T-helper 2 cell treated with Interferon-gamma antibody and Interleukin-4, amounts not matched to agents 5 μg/mL and 100 μg/mL, for 36 hours (primary cell): ENCODE measurements around the gene NPAS3.

Experiments used
- DNase-seq: peaks from one replicate; pipeline ENCODE4 v3.0.0; 2021; ENCODE audit warnings: low spot score
- H3K27ac Mint-ChIP-seq: one replicate; pipeline ENCODE4 v1.8.0; 2021; ENCODE audit warnings: mild to moderate bottlenecking, mixed read lengths
- H3K27me3 Mint-ChIP-seq: one replicate; pipeline ENCODE4 v1.8.0; 2021; ENCODE audit warnings: low read depth, mixed read lengths
- H3K36me3 Mint-ChIP-seq: one replicate; pipeline ENCODE4 v1.8.0; 2021; ENCODE audit warnings: low read depth, mixed read lengths
- H3K4me1 Mint-ChIP-seq: one replicate; pipeline ENCODE4 v1.8.0; 2021; ENCODE audit warnings: low read depth, mixed read lengths
- H3K4me3 Mint-ChIP-seq: one replicate; pipeline ENCODE4 v1.8.0; 2022; ENCODE audit warnings: mild to moderate bottlenecking, moderate library complexity, mixed read lengths
- H3K9me3 Mint-ChIP-seq: one replicate; pipeline ENCODE4 v1.8.0; 2021; ENCODE audit warnings: mixed read lengths

The NPAS3 gene

DNA sequence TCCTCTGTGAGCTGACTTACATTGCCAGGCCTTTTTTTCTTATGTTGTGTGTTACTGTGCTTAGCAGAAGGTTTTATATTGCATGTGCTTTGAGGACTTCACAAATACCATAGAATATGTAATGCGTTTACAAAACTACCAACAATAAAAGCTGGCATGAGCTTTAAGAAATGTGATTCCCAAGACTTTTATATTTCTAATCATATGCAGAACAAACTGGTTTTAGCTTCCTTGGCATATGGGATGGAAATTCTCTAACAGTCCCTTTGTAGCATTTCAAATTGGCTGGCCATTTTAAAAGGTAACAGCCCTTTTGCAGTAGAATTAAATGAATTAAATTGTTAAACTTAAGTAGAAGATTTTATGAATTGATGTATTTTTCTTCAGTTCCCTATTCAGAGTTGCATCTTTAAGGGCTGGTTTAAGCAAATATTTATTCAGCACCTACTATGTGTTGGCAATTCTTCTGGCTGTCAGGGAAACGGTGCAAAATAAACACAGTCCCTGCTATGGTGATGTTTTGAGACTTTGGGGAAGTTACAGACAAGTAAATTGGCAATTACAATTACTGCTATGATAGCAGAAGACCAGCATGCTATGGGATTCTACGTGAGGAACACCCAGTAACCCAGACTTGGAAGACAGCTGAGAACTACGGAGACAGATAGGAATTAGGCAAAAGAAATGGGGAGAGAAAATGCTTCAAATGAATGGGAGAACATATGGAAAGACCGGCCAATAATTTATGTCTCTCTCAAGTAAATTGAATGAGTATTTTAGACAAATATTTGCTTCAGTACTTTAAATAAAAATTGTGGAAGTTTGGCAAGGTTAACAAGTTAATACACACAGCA is 565.8 kb downstream of the NPAS3 start:
- H3K27me3 Mint-ChIP-seq: no peaks in the 10 kb centered on the region
- no peaks in the 10 kb centered on the region for H3K36me3 Mint-ChIP-seq
- no peak overlapping the region for H3K4me3 Mint-ChIP-seq
- no peaks in the 10 kb centered on the region for H3K4me1 Mint-ChIP-seq
- H3K27ac Mint-ChIP-seq: no peak overlapping the region
- H3K9me3 Mint-ChIP-seq: peaks cover 3% of the 10 kb centered on the region
- DNase-seq: no peak

DNA sequence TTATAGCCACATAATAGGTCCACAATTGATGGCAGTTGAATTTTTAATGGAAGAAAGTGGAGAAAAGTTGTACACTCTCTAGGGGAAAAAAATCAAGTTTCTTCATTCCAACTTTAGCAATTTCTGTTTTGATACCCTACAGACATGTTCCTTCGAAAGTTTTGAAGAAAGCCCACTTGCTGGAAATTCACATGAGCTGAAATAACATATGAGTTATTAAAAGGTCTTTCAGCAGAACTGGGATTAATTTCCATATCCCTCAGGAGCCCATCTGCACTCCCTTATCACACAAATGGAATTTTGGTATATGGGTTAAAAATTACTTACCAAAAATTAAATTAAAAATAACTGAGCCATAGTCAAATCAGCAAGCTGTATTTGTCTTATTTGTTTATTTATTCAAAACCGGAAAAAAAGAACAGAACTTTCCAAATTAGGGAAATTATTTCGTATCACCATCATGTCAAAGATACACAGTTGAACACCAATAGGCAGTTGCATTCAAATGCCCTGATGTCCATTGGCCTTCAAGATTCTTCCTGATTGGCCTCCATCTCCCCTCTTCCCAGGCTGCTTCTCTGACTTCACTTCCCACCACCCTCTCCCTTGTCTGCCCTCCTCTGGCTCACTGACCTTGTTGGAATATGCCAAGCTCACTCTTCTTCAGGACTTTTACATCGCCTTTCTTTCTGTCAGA is 566.7 kb downstream of the NPAS3 start:
- no peak overlapping the region for H3K27ac Mint-ChIP-seq
- H3K4me3 Mint-ChIP-seq: no peak overlapping the region
- H3K4me1 Mint-ChIP-seq: no peaks in the 10 kb centered on the region
- no peaks in the 10 kb centered on the region for H3K36me3 Mint-ChIP-seq
- DNase-seq: no peak
- no peaks in the 10 kb centered on the region for H3K27me3 Mint-ChIP-seq
- H3K9me3 Mint-ChIP-seq: peaks cover 3% of the 10 kb centered on the region

DNA sequence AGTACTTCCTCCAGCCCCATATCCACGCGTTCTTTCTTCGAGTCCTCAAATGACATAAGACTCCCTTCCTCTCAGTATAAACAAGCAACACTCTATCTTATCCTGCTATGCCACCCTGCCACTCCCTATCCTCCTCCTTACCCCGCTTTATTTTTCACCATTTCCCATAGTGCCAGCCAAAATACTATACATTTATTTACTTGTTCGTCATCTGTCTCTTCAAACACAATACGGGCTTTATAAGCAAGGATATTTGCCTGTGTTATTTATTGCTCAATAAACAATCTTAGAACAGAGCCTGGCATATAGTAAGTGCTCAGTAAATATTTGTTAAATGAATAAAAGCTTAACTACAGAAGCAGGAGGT is 567.3 kb downstream of the NPAS3 start:
- peaks cover 3% of the 10 kb centered on the region for H3K9me3 Mint-ChIP-seq

DNA sequence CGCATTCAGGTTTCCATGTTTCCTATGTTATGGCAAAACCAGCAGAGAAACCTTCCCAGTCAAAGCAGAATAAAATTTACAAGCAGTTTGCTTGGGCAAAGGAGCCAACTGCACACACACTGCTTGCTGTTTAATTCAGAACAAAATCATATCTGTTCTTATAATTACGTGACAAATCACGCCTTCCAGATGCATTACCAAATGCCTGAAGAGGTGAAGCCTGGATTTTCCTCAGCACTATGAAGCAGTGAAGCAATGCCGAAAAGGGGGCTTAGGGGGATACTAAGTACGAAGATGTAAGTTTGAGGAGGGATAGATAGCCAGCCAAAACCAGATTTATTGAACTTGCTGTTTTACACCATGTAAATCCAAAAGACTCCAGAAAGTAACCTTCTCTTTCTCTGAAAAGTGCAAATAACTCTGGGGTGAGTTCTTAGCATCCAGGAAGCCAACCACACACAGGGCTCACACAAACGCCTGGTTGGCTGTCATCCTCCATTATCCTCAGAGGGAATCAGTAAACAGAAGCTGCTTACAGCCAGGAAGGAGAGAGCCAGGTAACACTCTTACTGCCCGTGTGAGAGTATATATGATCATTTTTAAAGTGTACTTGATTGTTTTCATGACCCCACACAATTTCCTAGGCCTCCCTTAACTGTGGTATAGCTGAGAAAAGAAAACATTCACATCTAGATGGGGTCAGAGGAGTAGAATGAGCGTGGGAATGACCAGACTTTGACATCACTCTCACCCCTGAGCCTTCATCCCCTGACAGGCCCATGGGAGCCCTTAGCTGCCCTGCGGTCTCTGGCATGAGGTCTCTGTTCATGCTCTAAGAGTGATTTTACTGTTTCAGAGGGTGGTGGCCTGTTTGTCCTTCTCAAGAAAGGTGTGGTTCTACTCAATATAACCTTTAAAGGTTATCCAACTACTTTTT is 569.7 kb downstream of the NPAS3 start:
- H3K27ac Mint-ChIP-seq: no peak overlapping the region
- DNase-seq: no peak
- no peaks in the 10 kb centered on the region for H3K36me3 Mint-ChIP-seq
- no peaks in the 10 kb centered on the region for H3K27me3 Mint-ChIP-seq
- peaks cover 3% of the 10 kb centered on the region for H3K9me3 Mint-ChIP-seq
- H3K4me3 Mint-ChIP-seq: no peak overlapping the region
- H3K4me1 Mint-ChIP-seq: no peaks in the 10 kb centered on the region

More for the DNA sequence above, 567.3 kb downstream of the NPAS3 start:
- Mint-ChIP-seq H3K36me3 (no peaks in the 10 kb centered on the region), H3K27me3 (no peaks in the 10 kb centered on the region), H3K4me3 (no peak overlapping the region), H3K4me1 (no peaks in the 10 kb centered on the region), H3K27ac (no peak overlapping the region)
- DNase-seq: no peak

DNA sequence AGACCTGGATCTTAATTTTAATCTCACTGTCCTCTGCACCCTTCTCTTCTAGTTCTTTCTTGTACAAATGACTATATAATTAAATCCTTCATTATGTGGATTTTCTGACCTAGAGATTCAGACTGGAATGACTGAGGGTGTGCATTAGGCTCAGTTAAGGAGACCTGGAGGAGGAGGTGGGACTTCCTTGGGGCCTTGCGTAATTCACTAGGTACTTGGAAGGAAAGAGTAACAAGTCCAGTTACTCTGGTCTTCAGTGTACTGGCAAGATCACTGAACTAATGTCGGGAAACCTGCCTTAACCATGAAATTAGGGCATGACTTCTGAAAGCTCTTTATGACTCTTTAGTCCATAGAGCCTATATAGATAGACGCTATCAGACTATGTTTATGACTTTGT is 570.8 kb downstream of the NPAS3 start:
- DNase-seq: no peak
- H3K4me1 Mint-ChIP-seq: no peaks in the 10 kb centered on the region
- H3K9me3 Mint-ChIP-seq: peaks cover 3% of the 10 kb centered on the region
- no peak overlapping the region for H3K4me3 Mint-ChIP-seq
- no peak overlapping the region for H3K27ac Mint-ChIP-seq
- no peaks in the 10 kb centered on the region for H3K36me3 Mint-ChIP-seq
- H3K27me3 Mint-ChIP-seq: no peaks in the 10 kb centered on the region

DNA sequence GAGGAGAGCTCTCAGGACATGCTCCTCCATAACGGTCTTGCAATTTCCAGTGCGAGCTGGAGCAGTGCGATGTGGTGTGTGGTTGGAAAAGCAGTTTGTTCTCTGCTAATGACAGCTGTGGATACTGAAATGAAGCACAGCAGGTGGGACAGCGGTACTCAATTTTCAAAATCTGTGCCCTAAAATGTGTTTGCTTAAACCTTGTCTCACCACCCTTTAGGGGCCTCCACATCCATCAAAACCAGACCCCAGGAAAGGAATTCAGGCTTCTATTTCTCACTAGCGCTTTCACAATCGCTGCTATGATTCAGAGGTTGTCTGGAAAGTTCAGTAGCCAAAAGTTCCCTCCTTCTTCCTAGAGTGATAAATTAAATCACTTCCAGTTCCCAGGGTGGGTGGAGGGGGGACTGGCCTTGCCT is 571.4 kb downstream of the NPAS3 start:
- H3K27me3 Mint-ChIP-seq: no peaks in the 10 kb centered on the region
- DNase-seq: no peak
- no peak overlapping the region for H3K27ac Mint-ChIP-seq
- H3K36me3 Mint-ChIP-seq: no peaks in the 10 kb centered on the region
- H3K4me1 Mint-ChIP-seq: no peaks in the 10 kb centered on the region
- no peak overlapping the region for H3K4me3 Mint-ChIP-seq
- no peaks in the 10 kb centered on the region for H3K9me3 Mint-ChIP-seq

DNA sequence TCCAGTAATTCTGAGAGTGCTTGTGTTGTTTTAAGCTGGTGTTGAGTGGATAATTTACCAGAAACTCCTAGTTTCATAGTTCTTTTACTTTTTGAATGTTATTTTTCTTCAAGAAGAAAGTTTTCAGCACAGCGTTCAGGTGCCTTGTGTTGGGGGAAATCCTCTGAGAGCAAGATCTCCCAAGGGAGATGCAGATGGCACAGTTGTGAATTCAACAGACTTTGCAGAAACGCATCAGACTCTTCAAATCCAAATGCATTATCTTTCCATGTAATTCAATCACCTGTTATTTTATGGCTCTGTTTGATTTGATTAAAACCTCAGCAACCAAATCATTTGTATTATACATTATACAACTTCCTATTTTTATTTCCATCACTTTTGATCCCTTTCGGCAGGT is 572.3 kb downstream of the NPAS3 start:
- no peak overlapping the region for H3K27ac Mint-ChIP-seq
- no peaks in the 10 kb centered on the region for H3K4me1 Mint-ChIP-seq
- no peaks in the 10 kb centered on the region for H3K9me3 Mint-ChIP-seq
- DNase-seq: no peak
- no peaks in the 10 kb centered on the region for H3K36me3 Mint-ChIP-seq
- H3K27me3 Mint-ChIP-seq: no peaks in the 10 kb centered on the region
- H3K4me3 Mint-ChIP-seq: no peak overlapping the region

DNA sequence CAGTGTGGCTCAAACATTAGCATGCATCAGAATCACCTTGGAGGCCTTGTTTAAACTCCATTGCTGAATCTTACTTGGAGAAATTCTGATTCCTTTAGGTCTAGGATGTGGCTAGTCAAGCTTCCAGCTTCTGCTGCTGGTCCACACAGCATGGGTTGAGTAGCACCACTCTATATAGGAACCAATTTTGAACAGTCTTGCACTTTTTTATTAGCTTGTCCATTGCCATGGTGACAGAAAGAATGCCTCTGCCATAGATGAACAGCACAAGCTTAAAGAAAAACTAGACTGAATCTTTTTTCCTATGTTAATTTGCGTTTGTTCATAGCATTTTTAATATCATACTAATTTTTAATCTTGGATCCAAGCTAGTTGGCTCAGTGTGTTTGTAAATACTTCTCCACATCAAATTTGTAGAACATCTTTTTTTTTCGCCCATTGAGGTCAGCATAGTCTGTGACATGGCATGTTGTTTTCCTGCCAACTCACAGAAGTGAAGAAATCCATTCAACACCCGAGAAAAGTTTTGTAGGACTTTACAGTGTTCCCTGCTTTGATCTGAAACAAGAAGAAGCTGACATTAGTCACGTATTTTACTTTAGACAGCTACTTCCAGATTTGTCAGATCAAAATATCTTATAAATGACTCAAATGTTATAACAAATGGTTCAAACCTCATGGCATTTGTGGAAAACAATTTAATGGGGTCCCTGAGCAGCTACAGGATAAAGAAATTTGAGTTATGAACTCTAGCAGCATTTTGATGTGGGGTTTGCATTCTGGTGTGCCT is 573.4 kb downstream of the NPAS3 start:
- Mint-ChIP-seq H3K4me1 (no peaks in the 10 kb centered on the region), H3K4me3 (no peak overlapping the region), H3K36me3 (no peaks in the 10 kb centered on the region), H3K27ac (no peak overlapping the region), H3K9me3 (no peaks in the 10 kb centered on the region), H3K27me3 (no peaks in the 10 kb centered on the region)
- DNase-seq: no peak

DNA sequence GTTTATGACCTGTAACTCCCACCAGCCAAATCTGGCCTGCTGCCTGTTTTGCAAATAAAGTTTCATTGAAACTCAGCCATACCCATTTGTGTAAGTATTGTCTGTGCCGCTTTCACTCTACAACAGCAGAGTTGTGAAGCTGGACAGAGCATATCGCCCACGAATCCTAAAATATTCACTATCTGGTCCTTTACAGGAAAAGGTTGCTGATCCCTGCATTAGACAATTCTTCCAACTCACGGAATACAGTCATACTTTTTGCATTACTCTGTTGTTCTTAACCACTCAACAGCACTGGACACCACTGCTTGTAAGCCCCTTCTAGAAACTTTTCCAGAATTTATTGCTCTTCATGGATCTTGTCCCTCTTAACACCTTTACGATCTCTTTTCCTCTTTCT is 576.8 kb downstream of the NPAS3 start:
- DNase-seq: no peak
- Mint-ChIP-seq H3K9me3 (no peaks in the 10 kb centered on the region), H3K4me3 (no peak overlapping the region), H3K36me3 (no peaks in the 10 kb centered on the region), H3K27me3 (no peaks in the 10 kb centered on the region), H3K27ac (no peak overlapping the region), H3K4me1 (no peaks in the 10 kb centered on the region)

DNA sequence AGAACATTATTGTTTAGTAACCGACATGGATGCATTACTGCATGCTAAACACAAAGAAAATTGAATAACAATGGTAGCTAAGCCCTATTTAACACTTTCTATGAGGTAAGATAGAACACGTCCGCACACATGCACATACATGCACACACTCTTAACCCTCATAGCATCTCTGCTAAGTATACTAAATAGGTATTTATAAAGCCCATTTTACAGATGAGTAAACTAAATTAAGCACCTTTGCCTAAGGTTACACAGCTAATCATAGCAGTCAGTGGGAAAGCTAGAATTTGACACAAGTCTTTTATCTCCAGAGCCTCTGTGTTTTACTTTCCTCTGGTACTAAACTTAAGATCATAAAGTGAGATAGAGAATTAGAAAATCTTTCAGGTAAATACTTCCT is 577.2 kb downstream of the NPAS3 start:
- DNase-seq: no peak
- H3K27me3 Mint-ChIP-seq: no peaks in the 10 kb centered on the region
- no peak overlapping the region for H3K27ac Mint-ChIP-seq
- H3K36me3 Mint-ChIP-seq: no peaks in the 10 kb centered on the region
- H3K9me3 Mint-ChIP-seq: no peaks in the 10 kb centered on the region
- H3K4me1 Mint-ChIP-seq: no peaks in the 10 kb centered on the region
- H3K4me3 Mint-ChIP-seq: no peak overlapping the region

DNA sequence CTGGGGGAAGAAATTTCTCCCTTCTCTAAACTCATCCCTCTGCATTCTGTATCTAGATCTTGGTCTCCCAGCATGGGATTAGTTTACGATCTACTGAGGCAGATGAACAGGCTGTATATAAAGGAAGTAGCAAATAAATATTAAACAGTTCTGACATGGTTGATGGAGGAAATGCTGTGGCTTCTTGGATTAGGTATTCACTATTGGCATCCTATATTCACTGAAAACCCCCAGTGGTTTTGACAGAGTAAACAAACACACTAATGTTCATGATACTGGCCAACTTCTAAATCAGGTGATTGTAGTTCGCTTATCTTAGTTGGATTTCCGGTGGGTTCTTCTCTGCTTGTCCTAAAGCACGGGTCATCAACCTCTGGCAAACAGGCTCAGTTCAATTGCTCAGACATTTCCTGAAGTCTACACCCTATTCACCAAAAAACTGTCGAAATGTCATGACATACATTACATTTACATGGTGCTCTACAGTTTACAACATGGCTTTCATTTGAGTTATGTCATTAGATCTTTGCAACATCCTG is 578.3 kb downstream of the NPAS3 start:
- H3K4me1 Mint-ChIP-seq: no peaks in the 10 kb centered on the region
- H3K36me3 Mint-ChIP-seq: no peaks in the 10 kb centered on the region
- no peak for DNase-seq

DNA sequence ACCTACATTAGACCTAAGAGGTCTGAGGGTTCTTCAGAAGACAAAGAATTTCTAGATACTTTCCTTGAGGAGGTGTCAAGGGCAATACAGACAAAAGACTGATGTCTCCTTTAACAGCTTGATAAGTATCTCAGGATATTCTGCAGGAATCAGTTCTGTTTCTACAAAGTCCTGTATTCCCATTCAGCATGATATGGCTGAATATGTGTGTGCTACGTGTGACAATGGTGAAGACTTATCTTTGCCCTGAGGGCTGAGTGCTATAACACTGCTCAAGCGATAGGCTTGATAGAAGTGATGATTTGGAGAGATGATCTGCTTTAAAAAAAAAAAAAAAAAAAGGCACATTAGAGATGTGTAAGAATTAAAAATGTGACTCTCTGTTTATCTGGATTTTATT is 582.5 kb downstream of the NPAS3 start:
- Mint-ChIP-seq H3K4me3 (no peak overlapping the region), H3K4me1 (no peaks in the 10 kb centered on the region), H3K27me3 (no peaks in the 10 kb centered on the region), H3K27ac (no peak overlapping the region), H3K9me3 (peaks cover 3% of the 10 kb centered on the region), H3K36me3 (no peaks in the 10 kb centered on the region)
- DNase-seq: no peak

More for the DNA sequence above, 578.3 kb downstream of the NPAS3 start:
- no peak overlapping the region for H3K4me3 Mint-ChIP-seq
- no peaks in the 10 kb centered on the region for H3K9me3 Mint-ChIP-seq
- H3K27me3 Mint-ChIP-seq: no peaks in the 10 kb centered on the region
- no peak overlapping the region for H3K27ac Mint-ChIP-seq

DNA sequence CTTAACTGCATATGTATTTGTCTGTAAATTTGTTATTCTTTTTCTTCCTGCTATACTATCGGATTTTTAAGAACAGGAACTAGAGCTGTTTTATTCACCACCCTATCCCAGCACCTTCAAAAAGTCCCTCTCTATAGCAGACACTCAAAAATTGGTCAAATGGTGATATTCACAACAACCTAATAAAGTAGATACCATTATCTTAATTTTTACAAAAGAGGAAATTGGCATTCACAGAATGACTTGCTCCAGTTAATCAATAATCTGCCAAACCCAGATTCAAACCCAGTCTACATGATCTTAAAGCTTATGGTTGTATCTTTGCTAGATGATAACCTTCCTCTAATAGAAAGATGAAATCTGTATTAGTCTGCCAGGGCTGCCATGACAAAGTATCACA is 585.6 kb downstream of the NPAS3 start:
- H3K36me3 Mint-ChIP-seq: no peaks in the 10 kb centered on the region
- H3K9me3 Mint-ChIP-seq: peaks cover 3% of the 10 kb centered on the region
- H3K27ac Mint-ChIP-seq: no peak overlapping the region
- peaks cover 3% of the 10 kb centered on the region for H3K4me1 Mint-ChIP-seq
- no peak overlapping the region for H3K4me3 Mint-ChIP-seq
- no peaks in the 10 kb centered on the region for H3K27me3 Mint-ChIP-seq
- no peak for DNase-seq
